Spleen (tissue), 11 donors: ENCODE data around the gene RANBP10. TPM values are rescaled to one million over a fixed set of nuclear protein-coding genes. Genes with fewer than 3 reads are reported as not detected.
A peak's percentile ranks its signal among the peaks of the same experiment; 100 is the strongest.

ENCODE experiments used
- DNase-seq: peaks from one replicate; pipeline ENCODE4 v3.0.0-alpha.2; 2020
- H3K27ac ChIP-seq, 8 donors: fragments of 200-600 bp; sonication (generic) in 7 of 8; 1 replicate in 4 of 8; 2 replicates in 4 of 8; pipeline versions ENCODE4 v1.5.0 to v1.8.0; 2016 to 2021; ENCODE audit warnings: inconsistent platforms in 4 of 8, mild to moderate bottlenecking in 4 of 8, moderate library complexity in 1 of 8
- H3K27me3 ChIP-seq, 7 donors: fragments of 200-600 bp; sonication (generic) in 6 of 7; replicated peaks in 1 of 7; 1 replicate in 4 of 7; 2 replicates in 3 of 7; pipeline versions ENCODE4 v1.5.0 to v1.8.0; 2016 to 2021; ENCODE audit warnings: inconsistent platforms in 3 of 7, mild to moderate bottlenecking in 1 of 7
- H3K36me3 ChIP-seq, 6 donors: fragments of 200-600 bp; sonication (generic) in 5 of 6; 1 replicate in 4 of 6; 2 replicates in 2 of 6; pipeline versions ENCODE4 v1.5.0 to v1.8.0; 2016 to 2021; ENCODE audit warnings: inconsistent platforms in 2 of 6
- H3K4me1 ChIP-seq, 6 donors: fragments of 200-600 bp; sonication (generic) in 5 of 6; 1 replicate in 3 of 6; 2 replicates in 3 of 6; pipeline versions ENCODE4 v1.5.0 to v1.8.0; 2016 to 2021; ENCODE audit warnings: inconsistent platforms in 3 of 6
- H3K4me3 ChIP-seq, 8 donors: fragments of 200-600 bp; sonication (generic) in 7 of 8; 1 replicate in 4 of 8; 2 replicates in 4 of 8; pipeline versions ENCODE4 v1.5.0 to v1.8.0; 2016 to 2021; ENCODE audit warnings: inconsistent platforms in 4 of 8, mild to moderate bottlenecking in 4 of 8, moderate library complexity in 2 of 8
- H3K9me3 ChIP-seq, 8 donors: fragments of 200-600 bp; sonication (generic) in 7 of 8; 1 replicate in 4 of 8; 2 replicates in 4 of 8; pipeline versions ENCODE4 v1.5.0 to v1.8.0; 2016 to 2021; ENCODE audit warnings: inconsistent platforms in 4 of 8
- CTCF ChIP-seq, 11 experiments: fragments of 200-600 bp in 7 of 11; fragments of 450-650 bp in 4 of 11; sonication (generic) in 4 of 11; IDR thresholded peaks in 8 of 11; conservative IDR thresholded peaks in 3 of 11; 1 replicate in 7 of 11; 2 replicates in 4 of 11; pipeline versions ENCODE4 v1.4.0 to v1.8.0; 2016 to 2021; ENCODE audit warnings: antibody characterized with exemption in 11 of 11, inconsistent platforms in 4 of 11, mild to moderate bottlenecking in 1 of 11
- POLR2A ChIP-seq, 3 donors: fragments of 450-650 bp; IDR thresholded peaks; one replicate each; pipeline ENCODE4 v1.5.1; 2017; ENCODE audit warnings: antibody characterized with exemption in 3 of 3, mild to moderate bottlenecking in 1 of 3
- POLR2AphosphoS5 ChIP-seq, 3 donors: sonication (generic); formaldehyde crosslinking; IDR thresholded peaks; one replicate each; pipeline ENCODE4 v1.5.1; 2017; ENCODE audit warnings: antibody characterized with exemption in 3 of 3
- WGBS, 5 donors: extraction: QIAGEN DNeasy Blood & Tissue Kit in 3 of 5; methylation state at CpG; one replicate each; pipeline versions ENCODE4 v1.1.5 to v1.1.7; 2013 to 2018; 5-methylcytosine and 5-hydroxymethylcytosine counted together
- intact Hi-C: fragments of 100-400 bp; cut with DNase I; formaldehyde crosslinking; loops from one replicate; pipeline ENCODE4 v1.15.0; 2023; ENCODE audit warnings: low total_unique reads
- polyA plus RNA-seq, 3 donors: library from polyadenylated mRNA; stranded (reverse); fragments of 200-250 nt; gene quantifications; one replicate each; pipeline ENCODE4 v1.2.1, GENCODE V29; 2013
- total RNA-seq, 7 donors: library from RNA; depleted of rRNA in 3 of 7; stranded (reverse); fragments of >200 nt in 3 of 7; fragmentation: NEBNext Ultra II Directional in 4 of 7; extraction: Animal tissue kit (Norgen Biotek cat#: 25700) in 4 of 7; gene quantifications; one replicate each; pipeline versions ENCODE4 v1.1.0 to v1.2.1, GENCODE V29; 2016 to 2021
- donor health status: healthy with polysubstance abuse.
- donor health status: DM: no; HTN: no; CAD: no; lungs with moderate emphysema.
- donor health status: DM: no; HTN: no; CAD: no.
- donor health status: Bipolar disorder and iron deficiency.
- donor health status: healthy.
- donor health status: DM: no; HTN: no; CAD: no.
- donor health status: DM: yes; HTN: yes; CAD: no.

Gene RANBP10
- total and polyA plus RNA-seq, 10 donors: 6.6 to 38.6 (median 22.6) TPM

DNA sequence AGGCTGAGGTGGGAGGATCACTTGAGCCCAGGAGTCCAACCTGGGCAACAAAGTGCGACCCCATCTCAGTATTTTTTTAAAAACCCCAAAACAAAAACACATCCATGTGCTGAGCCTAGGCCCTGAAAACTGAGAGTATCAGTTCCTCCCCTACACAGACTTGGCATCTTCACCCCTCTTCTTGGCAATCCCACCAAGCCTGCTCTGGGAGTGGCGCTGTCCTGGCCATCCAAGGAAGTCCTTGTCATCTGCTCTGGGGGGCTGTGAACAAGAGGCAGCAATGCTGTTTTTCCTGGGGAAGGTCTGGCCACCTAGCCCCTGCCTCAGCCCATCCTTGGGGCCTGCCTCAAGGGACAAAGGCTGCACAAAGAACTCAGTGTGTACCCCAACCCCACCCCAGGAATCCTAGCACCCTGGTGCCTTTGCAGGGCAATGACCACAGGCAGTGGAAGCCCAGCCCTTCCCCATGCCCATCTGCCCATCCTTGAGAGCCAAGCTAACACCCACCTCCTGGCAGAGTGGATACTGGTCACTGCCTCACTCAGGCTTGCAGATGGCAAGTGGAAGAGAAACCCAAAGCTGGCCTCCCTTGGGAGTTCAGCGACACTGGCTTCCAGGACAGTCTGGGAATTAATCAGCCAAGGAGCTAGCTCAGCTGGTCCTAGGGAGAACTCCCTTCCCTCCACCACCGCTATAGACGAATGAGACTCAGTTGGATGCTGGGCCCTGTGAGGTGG is 72.5 kb downstream of the RANBP10 start:
- no peak overlapping the region for H3K27ac ChIP-seq
- H3K9me3 ChIP-seq: no peaks in the 10 kb centered on the region
- no peaks in the 10 kb centered on the region for H3K4me1 ChIP-seq
- H3K36me3 ChIP-seq: peaks cover 0 to 97% (median 50%) of the 10 kb centered on the region in 6 donors
- H3K27me3 ChIP-seq: no peaks in the 10 kb centered on the region
- no peak overlapping the region for H3K4me3 ChIP-seq
- WGBS, 5 donors: 93 to 97% (median 95%) methylated on average over 4 to 5 of the region's 5 CpGs
- DNase-seq: no peak
- no peak for TF ChIP-seq POLR2A (IDR thresholded peaks at IDR 0.05)
- no peak for TF ChIP-seq POLR2AphosphoS5 (IDR thresholded peaks at IDR 0.05)
- no peak for TF ChIP-seq CTCF (IDR thresholded peaks at IDR 0.05 in 8 of 11, conservative IDR thresholded peaks at IDR 0.05 in 3 of 11)
- intact Hi-C loops: no loop called here

- TF ChIP-seq POLR2AphosphoS5 (IDR thresholded peaks at IDR 0.05) (no peak), CTCF (IDR thresholded peaks at IDR 0.05 in 8 of 11, conservative IDR thresholded peaks at IDR 0.05 in 3 of 11) (no peak), POLR2A (IDR thresholded peaks at IDR 0.05) (no peak)
Observed at GRCh38 chr16:67731753-67732095, 74.6 kb downstream of the RANBP10 start.

GRCh38 chr16:67731071-67731752 is 75.1 kb downstream of the RANBP10 start:
- H3K4me1 ChIP-seq: no peaks in the 10 kb centered on the region
- WGBS, 5 donors: 88 to 91% (median 89%) methylated on average over 9 of the region's 9 CpGs
- TF ChIP-seq POLR2AphosphoS5 (IDR thresholded peaks at IDR 0.05) (no peak), CTCF (IDR thresholded peaks at IDR 0.05 in 8 of 11, conservative IDR thresholded peaks at IDR 0.05 in 3 of 11) (no peak), POLR2A (IDR thresholded peaks at IDR 0.05) (no peak)
- no peaks in the 10 kb centered on the region for H3K9me3 ChIP-seq
- H3K4me3 ChIP-seq: no peak overlapping the region
- H3K27me3 ChIP-seq: no peaks in the 10 kb centered on the region
- intact Hi-C loops: no loop called here
- DNase-seq: peak; percentile 35
- H3K27ac ChIP-seq: no peak overlapping the region
- H3K36me3 ChIP-seq: peaks cover 0 to 99% (median 72%) of the 10 kb centered on the region in 6 donors

More at GRCh38 chr16:67731753-67732095, 74.6 kb downstream of the RANBP10 start:
- H3K4me3 ChIP-seq: no peak overlapping the region
- no peaks in the 10 kb centered on the region for H3K4me1 ChIP-seq
- H3K27ac ChIP-seq: no peak overlapping the region
- no peaks in the 10 kb centered on the region for H3K9me3 ChIP-seq
- intact Hi-C loops: no loop called here
- H3K36me3 ChIP-seq: peaks cover 0 to 99% (median 69%) of the 10 kb centered on the region in 6 donors
- WGBS, 5 donors: 86 to 97% (median 90%) methylated on average over 4 of the region's 4 CpGs
- H3K27me3 ChIP-seq: no peaks in the 10 kb centered on the region
- peak; percentile 17 for DNase-seq

- Histone ChIP-seq H3K36me3 (peaks cover 0 to 100% (median 76%) of the 10 kb centered on the region in 6 donors), H3K27ac (no peak overlapping the region), H3K9me3 (no peaks in the 10 kb centered on the region), H3K27me3 (no peaks in the 10 kb centered on the region), H3K4me3 (no peak overlapping the region), H3K4me1 (no peaks in the 10 kb centered on the region)
- DNase-seq: peak; percentile 54
- intact Hi-C loops: no loop called here
- TF ChIP-seq POLR2A (IDR thresholded peaks at IDR 0.05) (no peak), CTCF (IDR thresholded peaks at IDR 0.05 in 8 of 11, conservative IDR thresholded peaks at IDR 0.05 in 3 of 11) (no peak), POLR2AphosphoS5 (IDR thresholded peaks at IDR 0.05) (no peak)
- WGBS, 5 donors: 95 to 98% (median 97%) methylated on average over 6 of the region's 6 CpGs
Observed at GRCh38 chr16:67730326-67730725, 76.0 kb downstream of the RANBP10 start.
